K562 (cell line): ENCODE measurements around the gene EXD2. TPM values are rescaled to one million over a fixed set of nuclear protein-coding genes. Genes with fewer than 3 reads are reported as not detected.
A peak's percentile ranks its signal among the peaks of the same experiment; 100 is the strongest.

Experiments used
- ATAC-seq: fragments of 200-7000 bp; cut with Tn5 transposase; 3 replicates; pipeline ENCODE4 v1.9.1; 2020; ENCODE audit warnings: moderate library complexity
- BruUV-seq: library from RNA; stranded (reverse); fragments of 400-500 nt; replicated peaks from 2 replicates; lab custom pipeline; 2021; lab: Mats Ljungman, UMichigan
- CTCF ChIA-PET: fragments of 300-600 bp; formaldehyde crosslinking; extraction: SDS; loops from one replicate; lab custom pipeline; 2021; ENCODE audit warnings: low intra/inter-chr PET ratio; lab: Yijun Ruan, JAX
- POLR2A ChIA-PET: fragments of 300-600, 350-650 bp; sonication (Branson Sonifier 250); formaldehyde crosslinking; extraction: SDS; loops from one replicate; lab custom pipeline; 2021; ENCODE audit warnings: antibody characterized with exemption, inconsistent platforms; lab: Yijun Ruan, JAX
- DNase-seq, 4 experiments: peaks; one replicate each; pipeline versions ENCODE4 v3.0.0 to v3.0.0-alpha.2; 2011 to 2018; ENCODE audit warnings: low spot score in 3 of 4, mixed read lengths in 3 of 4; ENCODE audit errors: extremely low read depth in 1 of 4
- FAIRE-seq: peaks from 2 replicates; lab custom pipeline; 2011; peaks lifted over from hg19 to GRCh38; lab: Jason Lieb, UNC
- H2AFZ ChIP-seq: 2 replicates; pipeline ENCODE4 v1.6.0; 2011; ENCODE audit warnings: low read depth, low read length, control low read depth, inconsistent platforms
- H3K27ac ChIP-seq: fragments of 200-600 bp; 3 replicates; pipeline ENCODE4 v1.8.0; 2011; ENCODE audit warnings: low read depth, mild to moderate bottlenecking, control low read depth, inconsistent platforms, low read length, moderate library complexity, mixed read lengths; ENCODE audit errors: extremely low read depth
- H3K27me3 ChIP-seq, 2 experiments: fragments of 300-600 bp in 1 of 2; 2 replicates in 1 of 2; 3 replicates in 1 of 2; pipeline versions ENCODE4 v1.6.0 to v1.8.0; 2011; ENCODE audit warnings: inconsistent platforms in 2 of 2, low read length in 2 of 2, mild to moderate bottlenecking in 1 of 2, mixed read lengths in 1 of 2, moderate library complexity in 1 of 2; ENCODE audit not compliant: control insufficient read depth in 2 of 2, insufficient read depth in 2 of 2
- H3K36me3 ChIP-seq: fragments of 300-600 bp; 3 replicates; pipeline ENCODE4 v1.8.0; 2011; ENCODE audit warnings: mild to moderate bottlenecking, low read length, inconsistent platforms; ENCODE audit not compliant: control insufficient read depth, insufficient read depth
- H3K4me1 ChIP-seq, 2 experiments: fragments of 200-600 bp in 1 of 2; replicated peaks in 1 of 2; 2 replicates in 1 of 2; 3 replicates in 1 of 2; pipeline versions ENCODE4 v1.5.1 to v1.8.0; 2011; ENCODE audit warnings: inconsistent platforms in 2 of 2, low read length in 2 of 2, mild to moderate bottlenecking in 1 of 2, mixed read lengths in 1 of 2, moderate library complexity in 1 of 2; ENCODE audit not compliant: control insufficient read depth in 2 of 2, insufficient read depth in 2 of 2
- H3K4me2 ChIP-seq: 2 replicates; pipeline ENCODE4 v1.6.1; 2011; ENCODE audit warnings: low read length, control low read depth, inconsistent platforms, mixed read lengths; ENCODE audit not compliant: insufficient read depth
- H3K4me3 ChIP-seq: fragments of 200-600 bp; sonication (generic), shearing (Covaris generic); 2 replicates; pipeline ENCODE4 v1.5.1; 2016; ENCODE audit warnings: control low read depth, inconsistent platforms
- H3K79me2 ChIP-seq: fragments of 200-600 bp; 3 replicates; pipeline ENCODE4 v1.8.0; 2011; ENCODE audit warnings: low read length, inconsistent platforms; ENCODE audit not compliant: control insufficient read depth, insufficient read depth
- H3K9ac ChIP-seq, 2 experiments: 2 replicates each; pipeline versions ENCODE4 v1.6.0 to v1.6.1; 2011; ENCODE audit warnings: low read depth in 2 of 2, low read length in 2 of 2, control low read depth in 1 of 2, inconsistent platforms in 1 of 2, mild to moderate bottlenecking in 1 of 2, mixed read lengths in 1 of 2; ENCODE audit not compliant: insufficient read depth in 1 of 2
- H3K9me1 ChIP-seq: one replicate; pipeline ENCODE4 v1.6.0; 2011; ENCODE audit warnings: inconsistent platforms, mild to moderate bottlenecking, low read length, moderate library complexity; ENCODE audit not compliant: control insufficient read depth, insufficient read depth
- H3K9me3 ChIP-seq: replicated peaks from 2 replicates; pipeline ENCODE4 v1.5.1; 2011; ENCODE audit warnings: low read depth, low read length, inconsistent platforms; ENCODE audit not compliant: control insufficient read depth, insufficient read depth
- H4K20me1 ChIP-seq: replicated peaks from 2 replicates; pipeline ENCODE4 v1.6.1; 2011; ENCODE audit warnings: low read length, inconsistent platforms, mixed read lengths; ENCODE audit not compliant: control insufficient read depth, insufficient read depth
- ETV6 ChIP-seq, 3 experiments: fragments of 150-350 bp in 1 of 3; sonication (generic) in 1 of 3; formaldehyde crosslinking in 1 of 3; IDR thresholded peaks; 2 replicates each; pipeline versions ENCODE4 v1.6.1 to v1.8.0; 2014 to 2022; ENCODE audit warnings: borderline replicate concordance in 2 of 3, low read depth in 2 of 3, antibody characterized with exemption in 1 of 3, low read length in 1 of 3, mild to moderate bottlenecking in 1 of 3, missing genetic modification reagents in 1 of 3
- FOSL1 ChIP-seq: fragments of 200-800 bp; sonication (Bioruptor generic); conservative IDR thresholded peaks from 2 replicates; pipeline ENCODE4 v1.6.1; 2016; ENCODE audit warnings: missing genetic modification characterization, missing compliant biosample characterization
- PHF8 ChIP-seq: fragments of 200-600 bp; sonication (generic); IDR thresholded peaks from 2 replicates; pipeline ENCODE4 v1.6.1; 2012; ENCODE audit warnings: mixed run types, mild to moderate bottlenecking, inconsistent platforms, low read length, moderate library complexity, borderline replicate concordance
- RFX1 ChIP-seq: fragments of 450-650 bp; IDR thresholded peaks from 2 replicates; pipeline ENCODE4 v1.6.1; 2016; ENCODE audit warnings: mild to moderate bottlenecking, moderate library complexity
- ZBTB8A ChIP-seq: fragments of 450-650 bp; IDR thresholded peaks from 2 replicates; pipeline ENCODE4 v1.6.1; 2018; ENCODE audit warnings: mild to moderate bottlenecking, moderate library complexity; ENCODE audit not compliant: partially characterized antibody
- WGBS: fragments of 100-300 bp; shearing (Covaris generic); methylation state at CpG from one replicate; pipeline ENCODE4 v1.1.6; 2016; ENCODE audit warnings: low coverage, mixed read lengths; ENCODE audit not compliant: insufficient coverage; ENCODE audit errors: missing lambda C conversion rate; 5-methylcytosine and 5-hydroxymethylcytosine counted together
- in situ Hi-C: fragments of 300-500 bp; cut with MboI; formaldehyde crosslinking; loops from 4 replicates; pipeline ENCODE4 v1.15.0; 2018; ENCODE audit warnings: inconsistent platforms, mixed read lengths
- intact Hi-C: fragments of 100-400 bp; cut with micrococcal nuclease; formaldehyde crosslinking; loops from 2 replicates; pipeline ENCODE4 v1.14.2; 2022
- polyA plus RNA-seq, 8 experiments: library from polyadenylated mRNA; depleted of rRNA in 4 of 8; stranded (reverse) in 5 of 8; unstranded in 3 of 8; fragments of >200 nt; fragmentation: Nextera tagmentation in 2 of 8; fragmentation: Illumina TruSeq in 1 of 8; extraction: Ambion mirVana in 2 of 8; extraction: Trizol in 1 of 8; gene quantifications; 2 replicates each; pipeline versions ENCODE4 v1.2.1 to v1.2.3, GENCODE V29; 2011 to 2014; ENCODE audit warnings: inconsistent platforms in 1 of 8, missing spikeins in 1 of 8
- total RNA-seq, 7 experiments: library from RNA; depleted of rRNA in 6 of 7; stranded (reverse); fragments of >200 nt in 6 of 7; fragmentation: Illumina TruSeq in 2 of 7; extraction: Trizol in 2 of 7; gene quantifications; 2 replicates each; pipeline versions ENCODE4 v1.2.1 to v1.2.3, GENCODE V29; 2011 to 2021; ENCODE audit warnings: low replicate concordance in 1 of 7
- TF ChIP-seq, protein P1 (sequence below): fragments of 450-650 bp; IDR thresholded peaks from 2 replicates; pipeline ENCODE4 v1.6.1; 2018; ENCODE audit warnings: mild to moderate bottlenecking, low read depth; ENCODE audit not compliant: partially characterized antibody

Gene EXD2
- total and polyA plus RNA-seq, 9 of the 15 experiments (the other 6 are each of a cell fraction or from before 2014, with no cell fraction given): 1.6 to 7.5 (median 3.7) TPM

DNA sequence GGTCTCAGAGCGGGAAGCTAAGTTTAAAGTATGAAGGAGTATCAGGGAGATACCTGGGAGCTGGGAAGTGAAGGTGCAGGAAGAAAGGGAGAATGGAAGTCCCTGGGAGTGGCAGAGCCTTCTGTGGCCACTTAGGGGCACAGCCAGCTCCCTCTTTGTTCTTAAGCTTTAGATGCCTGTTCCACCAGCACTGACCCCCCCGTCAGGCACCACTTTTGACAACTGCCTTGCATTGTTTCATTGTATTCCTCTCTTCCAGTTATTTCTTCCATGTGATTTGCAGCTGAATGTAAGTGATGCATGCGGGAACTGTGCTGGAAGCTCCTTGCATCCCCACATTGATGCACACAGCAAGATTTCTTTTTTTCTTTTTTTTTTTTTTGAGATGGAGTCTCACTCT, 71.2 kb downstream of the EXD2 start:
- TF ChIP-seq ZBTB8A: no peak
- TF ChIP-seq, protein P1, sequence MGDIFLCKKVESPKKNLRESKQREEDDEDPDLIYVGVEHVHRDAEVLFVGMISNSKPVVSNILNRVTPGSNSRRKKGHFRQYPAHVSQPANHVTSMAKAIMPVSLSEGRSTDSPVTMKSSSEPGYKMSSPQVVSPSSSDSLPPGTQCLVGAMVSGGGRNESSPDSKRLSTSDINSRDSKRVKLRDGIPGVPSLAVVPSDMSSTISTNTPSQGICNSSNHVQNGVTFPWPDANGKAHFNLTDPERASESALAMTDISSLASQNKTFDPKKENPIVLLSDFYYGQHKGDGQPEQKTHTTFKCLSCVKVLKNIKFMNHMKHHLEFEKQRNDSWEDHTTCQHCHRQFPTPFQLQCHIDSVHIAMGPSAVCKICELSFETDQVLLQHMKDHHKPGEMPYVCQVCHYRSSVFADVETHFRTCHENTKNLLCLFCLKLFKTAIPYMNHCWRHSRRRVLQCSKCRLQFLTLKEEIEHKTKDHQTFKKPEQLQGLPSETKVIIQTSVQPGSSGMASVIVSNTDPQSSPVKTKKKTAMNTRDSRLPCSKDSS: no peak
- in situ Hi-C loops (loop anchor here (25.0 kb wide), 1 partner anchor 200 kb away; no protein-coding TSS in a partner anchor), intact Hi-C loops (no loop called here)
- H3K79me2 ChIP-seq: no peaks in the 10 kb centered on the region
- no peaks in the 10 kb centered on the region for H3K9me3 ChIP-seq
- H3K27me3 ChIP-seq: peaks cover 14 to 73% of the 10 kb centered on the region in 2 experiments
- 23% methylated on average over 3 of the region's 3 CpGs for WGBS
- H3K9ac ChIP-seq: no peak overlapping the region
- H2AFZ ChIP-seq: no peak overlapping the region
- CTCF ChIA-PET: no interaction called here
- no peaks in the 10 kb centered on the region for H3K9me1 ChIP-seq
- ATAC-seq (no peak), FAIRE-seq (no peak), DNase-seq (no peak)
- BruUV-seq: no TSS peak
- H3K27ac ChIP-seq: no peak overlapping the region
- POLR2A ChIA-PET: interaction anchor here (0.6 to 0.8 kb wide), 2 partner anchors 74 to 85 kb away, joined by 3 to 9 read pairs; no protein-coding TSS in a partner anchor
- no peak overlapping the region for H3K4me3 ChIP-seq
- no peaks in the 10 kb centered on the region for H3K36me3 ChIP-seq
- no peak overlapping the region for H3K4me2 ChIP-seq
- no peaks in the 10 kb centered on the region for H4K20me1 ChIP-seq
- peaks cover 0 to 23% of the 10 kb centered on the region in 2 experiments; a peak in 2 of 5 replicates for H3K4me1 ChIP-seq

DNA sequence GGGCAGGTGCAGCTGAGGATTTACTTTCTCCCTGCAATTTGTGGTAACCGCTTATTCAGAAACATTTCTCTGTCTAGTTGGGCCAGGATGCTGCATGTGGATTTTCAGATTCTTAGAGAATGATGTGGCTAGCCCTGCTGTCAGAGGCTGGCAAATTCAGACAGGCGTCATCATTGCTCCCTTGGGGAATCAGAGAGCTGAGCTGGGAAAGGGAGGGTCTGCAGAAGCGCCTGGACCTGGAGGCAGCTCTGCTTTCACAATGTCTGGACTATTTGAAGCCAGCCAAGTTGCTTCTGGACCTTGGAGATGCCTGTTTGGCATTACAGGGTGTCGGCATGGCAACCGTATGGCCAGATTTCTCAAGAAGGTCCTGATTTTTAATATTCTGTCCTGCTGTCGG, 72.1 kb downstream of the EXD2 start:
- Histone ChIP-seq H3K27ac (no peak overlapping the region), H3K4me2 (no peak overlapping the region), H3K9ac (no peak overlapping the region), H3K9me1 (no peaks in the 10 kb centered on the region), H3K4me3 (no peak overlapping the region), H3K79me2 (no peaks in the 10 kb centered on the region), H2AFZ (no peak overlapping the region), H4K20me1 (no peaks in the 10 kb centered on the region), H3K9me3 (no peaks in the 10 kb centered on the region), H3K36me3 (no peaks in the 10 kb centered on the region), H3K27me3 (peaks cover 14 to 73% of the 10 kb centered on the region in 2 experiments; a peak in 4 of 5 replicates), H3K4me1 (peaks cover 0 to 23% of the 10 kb centered on the region in 2 experiments; a peak in 2 of 5 replicates)
- 7% methylated on average over 6 of the region's 6 CpGs for WGBS
- in situ Hi-C loops (loop anchor here (25.0 kb wide), 1 partner anchor 199 kb away; no protein-coding TSS in a partner anchor), intact Hi-C loops (no loop called here)
- POLR2A ChIA-PET: interaction anchor here (0.8 kb wide), 1 partner anchor 84 kb away, joined by 9 read pairs; no protein-coding TSS in a partner anchor
- no TSS peak for BruUV-seq
- CTCF ChIA-PET: no interaction called here
- DNase-seq: no peak
- ATAC-seq: no peak
- FAIRE-seq: no peak
- no peak for TF ChIP-seq PHF8
- TF ChIP-seq FOSL1 (tag): no peak
- TF ChIP-seq ETV6 (IDR thresholded peaks at IDR 0.05; ENCODE audit: borderline replicate concordance in 1 of 2, low read depth in 2 of 2, low read length in 1 of 2): no peak
- TF ChIP-seq ETV6 (CRISPR knock-in tag; IDR thresholded peaks at IDR 0.05; ENCODE audit: borderline replicate concordance): no peak
- TF ChIP-seq RFX1: peak; percentile 28; the same call in 1 of the 2 replicates
